ENCODE results near the gene IFNA16.
"Not testable (repeated sequence)": the region's sequence is repeated elsewhere in the genome, so short reads cannot be mapped to it uniquely, and the experiment has no call there.

Gene IFNA16

GRCh38 chr9:21182810-21183736 is 34.0 kb downstream of the IFNA16 start:
- TF ChIP-seq, protein P1, sequence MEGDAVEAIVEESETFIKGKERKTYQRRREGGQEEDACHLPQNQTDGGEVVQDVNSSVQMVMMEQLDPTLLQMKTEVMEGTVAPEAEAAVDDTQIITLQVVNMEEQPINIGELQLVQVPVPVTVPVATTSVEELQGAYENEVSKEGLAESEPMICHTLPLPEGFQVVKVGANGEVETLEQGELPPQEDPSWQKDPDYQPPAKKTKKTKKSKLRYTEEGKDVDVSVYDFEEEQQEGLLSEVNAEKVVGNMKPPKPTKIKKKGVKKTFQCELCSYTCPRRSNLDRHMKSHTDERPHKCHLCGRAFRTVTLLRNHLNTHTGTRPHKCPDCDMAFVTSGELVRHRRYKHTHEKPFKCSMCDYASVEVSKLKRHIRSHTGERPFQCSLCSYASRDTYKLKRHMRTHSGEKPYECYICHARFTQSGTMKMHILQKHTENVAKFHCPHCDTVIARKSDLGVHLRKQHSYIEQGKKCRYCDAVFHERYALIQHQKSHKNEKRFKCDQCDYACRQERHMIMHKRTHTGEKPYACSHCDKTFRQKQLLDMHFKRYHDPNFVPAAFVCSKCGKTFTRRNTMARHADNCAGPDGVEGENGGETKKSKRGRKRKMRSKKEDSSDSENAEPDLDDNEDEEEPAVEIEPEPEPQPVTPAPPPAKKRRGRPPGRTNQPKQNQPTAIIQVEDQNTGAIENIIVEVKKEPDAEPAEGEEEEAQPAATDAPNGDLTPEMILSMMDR (conservative IDR thresholded peaks at IDR 0.05; ENCODE audit: control insufficient read depth, insufficient read depth, low read depth, low read length): peak; percentile 54
- DNase-seq (ENCODE audit: low read depth): peak; percentile 15
- not testable (repeated sequence) for H3K4me3 ChIP-seq (ENCODE audit: control insufficient read depth, low read depth, low read length)

GRCh38 chr9:21174671-21175070 is 42.4 kb downstream of the IFNA16 start:
- peak; percentile 50 for DNase-seq (ENCODE audit: low read depth)
- TF ChIP-seq, protein P1 (conservative IDR thresholded peaks at IDR 0.05; ENCODE audit: control insufficient read depth, insufficient read depth, low read depth, low read length): no peak
- H3K4me3 ChIP-seq (ENCODE audit: control insufficient read depth, low read depth, low read length): no peak overlapping the region

- H3K4me3 ChIP-seq (ENCODE audit: control insufficient read depth, low read depth, low read length): no peak overlapping the region
- TF ChIP-seq, protein P1 (conservative IDR thresholded peaks at IDR 0.05; ENCODE audit: control insufficient read depth, insufficient read depth, low read depth, low read length): no peak
- no peak for DNase-seq (ENCODE audit: low read depth)
Measured at GRCh38 chr9:21172156-21172555, 45.0 kb downstream of the IFNA16 start.

- no peak overlapping the region for H3K4me3 ChIP-seq (ENCODE audit: control insufficient read depth, low read depth, low read length)
- TF ChIP-seq, protein P1 (conservative IDR thresholded peaks at IDR 0.05; ENCODE audit: control insufficient read depth, insufficient read depth, low read depth, low read length): no peak
- DNase-seq (ENCODE audit: low read depth): no peak
Measured at GRCh38 chr9:21171351-21171750, 45.8 kb downstream of the IFNA16 start.

DNA sequence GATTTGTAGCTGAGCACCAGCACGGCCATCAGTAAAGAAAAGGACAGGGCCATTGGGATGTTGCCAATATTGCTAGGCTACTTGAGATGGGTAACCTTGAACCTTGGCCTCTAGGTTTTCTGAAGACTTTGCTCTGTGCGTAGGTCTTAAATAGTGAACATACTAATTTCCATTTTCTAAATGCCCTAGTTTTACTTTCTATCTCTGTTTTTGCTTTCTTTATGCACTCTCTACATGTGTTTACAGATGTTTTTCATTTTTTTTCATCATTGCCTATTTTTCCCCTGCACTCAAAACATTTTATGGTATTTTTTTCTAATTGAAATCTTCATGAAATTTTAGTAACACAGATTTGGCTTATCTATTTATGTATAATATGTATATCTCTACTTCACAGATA is 50.6 kb downstream of the IFNA16 start, which contains the start of gene IFNA21:
IFNA21 (minus strand) TSS at position 101 of the 400 bp plus-strand sequence; CDS start at position 53, 48 bp downstream.
- DNase-seq (ENCODE audit: low read depth); H3K4me3 ChIP-seq (ENCODE audit: control insufficient read depth, low read depth, low read length): not testable (repeated sequence)
